ENCODE data around the gene FIGN.

The FIGN gene

DNA sequence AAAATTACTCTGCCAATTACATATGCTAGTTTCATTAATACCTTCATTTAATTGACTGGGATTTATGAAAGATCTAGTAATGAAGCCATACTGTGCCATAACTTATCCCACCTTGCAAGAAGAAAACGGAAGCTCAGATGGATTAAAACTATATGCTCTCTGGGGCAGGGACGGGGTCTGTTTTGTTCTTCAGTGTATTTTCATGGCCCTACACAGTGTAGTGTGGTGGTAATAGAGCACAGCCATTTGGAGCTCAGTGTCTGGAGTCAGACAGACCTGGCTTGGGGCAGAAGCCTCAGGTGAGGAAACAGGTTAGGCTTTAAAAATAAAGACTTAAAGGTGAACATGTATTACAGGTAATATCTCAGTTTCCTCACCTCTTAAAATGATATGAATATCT is 62.3 kb downstream of the FIGN start:
- no peaks in the 10 kb centered on the region for H3K36me3 Mint-ChIP-seq (ENCODE audit: low read depth)

DNA sequence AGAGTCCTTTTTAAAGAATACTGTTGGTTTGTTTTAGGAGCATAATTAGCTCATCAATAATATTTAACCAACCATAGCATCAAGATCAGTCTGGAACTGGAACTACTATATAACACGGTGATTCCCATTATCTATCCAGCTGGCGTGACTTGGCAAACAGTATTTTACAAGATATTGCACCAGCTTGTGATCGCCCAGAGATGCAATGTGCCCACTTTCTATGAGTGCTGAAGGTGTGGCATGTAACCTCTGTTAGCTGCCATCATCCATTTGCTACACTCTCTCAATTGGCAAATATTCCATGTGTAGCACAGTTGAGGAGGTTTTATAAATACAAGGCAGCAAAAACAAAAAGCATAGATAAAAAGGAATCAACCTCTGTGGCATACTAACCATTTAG is 64.9 kb downstream of the FIGN start:
- H3K4me1 Mint-ChIP-seq (ENCODE audit: low read depth), result no peaks in the 10 kb centered on the region
- no peaks in the 10 kb centered on the region for H3K36me3 Mint-ChIP-seq (ENCODE audit: low read depth)
- H3K27ac Mint-ChIP-seq, result no peak overlapping the region
- H3K4me3 Mint-ChIP-seq, result no peak overlapping the region
- no peaks in the 10 kb centered on the region for H3K27me3 Mint-ChIP-seq
- DNase-seq, result no peak
- no peaks in the 10 kb centered on the region for H3K9me3 Mint-ChIP-seq

More for the DNA sequence above, 62.3 kb downstream of the FIGN start:
- H3K27me3 Mint-ChIP-seq, result no peaks in the 10 kb centered on the region
- H3K4me3 Mint-ChIP-seq, result no peak overlapping the region
- no peak overlapping the region for H3K27ac Mint-ChIP-seq
- no peak for DNase-seq
- H3K9me3 Mint-ChIP-seq, result no peaks in the 10 kb centered on the region
- no peaks in the 10 kb centered on the region for H3K4me1 Mint-ChIP-seq (ENCODE audit: low read depth)

- Mint-ChIP-seq H3K27ac (no peak overlapping the region), H3K4me3 (no peak overlapping the region), H3K36me3 (ENCODE audit: low read depth) (no peaks in the 10 kb centered on the region), H3K27me3 (no peaks in the 10 kb centered on the region), H3K4me1 (ENCODE audit: low read depth) (no peaks in the 10 kb centered on the region), H3K9me3 (no peaks in the 10 kb centered on the region)
- no peak for DNase-seq
Observed at GRCh38 chr2:163669506-163669905, 66.3 kb downstream of the FIGN start.

- Mint-ChIP-seq H3K27ac (no peak overlapping the region), H3K4me3 (no peak overlapping the region), H3K27me3 (no peaks in the 10 kb centered on the region), H3K36me3 (ENCODE audit: low read depth) (no peaks in the 10 kb centered on the region), H3K4me1 (ENCODE audit: low read depth) (no peaks in the 10 kb centered on the region), H3K9me3 (peaks cover 3% of the 10 kb centered on the region)
- no peak for DNase-seq
Observed at GRCh38 chr2:163667064-163667887, 68.5 kb downstream of the FIGN start.

- no peaks in the 10 kb centered on the region for H3K27me3 Mint-ChIP-seq
- no peaks in the 10 kb centered on the region for H3K36me3 Mint-ChIP-seq (ENCODE audit: low read depth)
- no peaks in the 10 kb centered on the region for H3K4me1 Mint-ChIP-seq (ENCODE audit: low read depth)
- H3K4me3 Mint-ChIP-seq, result no peak overlapping the region
- H3K27ac Mint-ChIP-seq, result no peak overlapping the region
- DNase-seq, result no peak
- peaks cover 9% of the 10 kb centered on the region for H3K9me3 Mint-ChIP-seq
Observed at GRCh38 chr2:163665817-163666216, 70.0 kb downstream of the FIGN start.

DNA sequence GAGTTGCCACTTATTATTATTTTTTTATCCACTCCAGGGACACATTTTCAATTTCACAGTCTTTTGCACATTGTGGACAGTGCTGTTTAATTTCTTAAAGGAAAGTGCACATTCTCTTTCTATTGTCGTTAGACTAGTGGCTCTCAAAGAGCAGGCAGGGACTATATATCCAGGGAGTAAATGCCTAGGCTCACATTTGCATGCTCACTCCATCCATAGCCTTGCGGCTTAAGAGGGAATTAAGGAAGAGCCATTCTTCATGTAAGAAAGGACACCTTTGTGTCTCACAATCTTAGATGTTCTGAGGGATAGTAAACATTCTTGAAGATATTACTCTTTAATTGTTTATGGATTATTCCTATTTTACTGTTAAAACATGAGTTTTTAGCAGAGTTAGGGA is 70.8 kb downstream of the FIGN start:
- Mint-ChIP-seq H3K4me3 (no peak overlapping the region), H3K36me3 (ENCODE audit: low read depth) (no peaks in the 10 kb centered on the region), H3K9me3 (peaks cover 12% of the 10 kb centered on the region), H3K4me1 (ENCODE audit: low read depth) (no peaks in the 10 kb centered on the region), H3K27me3 (no peaks in the 10 kb centered on the region), H3K27ac (no peak overlapping the region)
- DNase-seq, result no peak

- DNase-seq, result no peak
- Mint-ChIP-seq H3K27ac (no peak overlapping the region), H3K4me3 (no peak overlapping the region), H3K9me3 (peaks cover 12% of the 10 kb centered on the region), H3K4me1 (ENCODE audit: low read depth) (no peaks in the 10 kb centered on the region), H3K27me3 (no peaks in the 10 kb centered on the region), H3K36me3 (ENCODE audit: low read depth) (no peaks in the 10 kb centered on the region)
Observed at GRCh38 chr2:163664610-163665009, 71.2 kb downstream of the FIGN start.

- H3K27me3 Mint-ChIP-seq, result no peaks in the 10 kb centered on the region
- H3K36me3 Mint-ChIP-seq (ENCODE audit: low read depth), result no peaks in the 10 kb centered on the region
- no peaks in the 10 kb centered on the region for H3K4me1 Mint-ChIP-seq (ENCODE audit: low read depth)
- H3K4me3 Mint-ChIP-seq, result no peak overlapping the region
- H3K27ac Mint-ChIP-seq, result no peak overlapping the region
- DNase-seq, result no peak
- H3K9me3 Mint-ChIP-seq, result peaks cover 14% of the 10 kb centered on the region
Observed at GRCh38 chr2:163662141-163662780, 73.5 kb downstream of the FIGN start.

- H3K9me3 Mint-ChIP-seq, result peaks cover 18% of the 10 kb centered on the region
- no peak overlapping the region for H3K4me3 Mint-ChIP-seq
- DNase-seq, result no peak
- H3K36me3 Mint-ChIP-seq (ENCODE audit: low read depth), result no peaks in the 10 kb centered on the region
- H3K27me3 Mint-ChIP-seq, result no peaks in the 10 kb centered on the region
- no peak overlapping the region for H3K27ac Mint-ChIP-seq
- no peaks in the 10 kb centered on the region for H3K4me1 Mint-ChIP-seq (ENCODE audit: low read depth)
Observed at GRCh38 chr2:163659224-163659623, 76.6 kb downstream of the FIGN start.

GRCh38 chr2:163658556-163658955 is 77.3 kb downstream of the FIGN start:
- no peak overlapping the region for H3K27ac Mint-ChIP-seq
- H3K36me3 Mint-ChIP-seq (ENCODE audit: low read depth), result no peaks in the 10 kb centered on the region
- H3K4me3 Mint-ChIP-seq, result no peak overlapping the region
- no peak for DNase-seq
- H3K27me3 Mint-ChIP-seq, result no peaks in the 10 kb centered on the region
- no peaks in the 10 kb centered on the region for H3K4me1 Mint-ChIP-seq (ENCODE audit: low read depth)
- H3K9me3 Mint-ChIP-seq, result peaks cover 15% of the 10 kb centered on the region

- Mint-ChIP-seq H3K9me3 (peaks cover 15% of the 10 kb centered on the region), H3K36me3 (ENCODE audit: low read depth) (no peaks in the 10 kb centered on the region), H3K4me1 (ENCODE audit: low read depth) (no peaks in the 10 kb centered on the region), H3K27me3 (no peaks in the 10 kb centered on the region), H3K27ac (no peak overlapping the region), H3K4me3 (no peak overlapping the region)
- DNase-seq, result no peak
Observed at GRCh38 chr2:163657281-163657656, 78.5 kb downstream of the FIGN start.

DNA sequence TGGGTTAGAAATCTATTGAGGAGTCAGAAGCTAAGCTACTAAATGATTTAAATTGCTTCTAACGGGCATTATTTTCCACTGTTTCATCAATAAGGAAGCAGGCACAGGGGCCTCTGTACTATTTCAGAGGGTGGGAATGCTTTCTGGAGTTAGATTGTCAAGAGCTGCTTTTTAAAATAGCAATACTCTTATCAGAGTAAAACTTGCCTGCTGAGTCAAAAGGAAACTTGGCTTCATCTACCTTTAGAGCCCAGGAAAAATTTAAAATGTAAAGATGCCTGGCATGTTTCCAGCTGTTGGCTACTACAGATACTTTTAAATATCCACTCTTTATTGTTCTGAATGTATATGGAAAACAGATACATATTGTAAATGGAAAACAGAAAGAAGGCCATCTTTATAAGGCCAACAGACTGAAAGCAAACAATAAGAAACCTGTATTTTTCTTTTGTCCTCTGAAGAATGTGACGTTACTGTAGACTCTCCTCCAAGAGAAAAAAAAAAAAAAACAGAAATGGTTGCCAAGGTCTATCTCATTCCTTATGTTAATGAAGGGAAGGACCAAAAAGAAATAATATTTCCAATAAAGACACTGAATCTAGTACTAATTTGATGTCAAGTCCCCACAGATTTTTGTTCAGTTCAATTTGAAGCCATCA is 79.1 kb downstream of the FIGN start:
- no peak overlapping the region for H3K4me3 Mint-ChIP-seq
- H3K27ac Mint-ChIP-seq, result no peak overlapping the region
- no peaks in the 10 kb centered on the region for H3K27me3 Mint-ChIP-seq
- H3K4me1 Mint-ChIP-seq (ENCODE audit: low read depth), result no peaks in the 10 kb centered on the region
- no peak for DNase-seq
- peaks cover 11% of the 10 kb centered on the region for H3K9me3 Mint-ChIP-seq
- H3K36me3 Mint-ChIP-seq (ENCODE audit: low read depth), result no peaks in the 10 kb centered on the region

DNA sequence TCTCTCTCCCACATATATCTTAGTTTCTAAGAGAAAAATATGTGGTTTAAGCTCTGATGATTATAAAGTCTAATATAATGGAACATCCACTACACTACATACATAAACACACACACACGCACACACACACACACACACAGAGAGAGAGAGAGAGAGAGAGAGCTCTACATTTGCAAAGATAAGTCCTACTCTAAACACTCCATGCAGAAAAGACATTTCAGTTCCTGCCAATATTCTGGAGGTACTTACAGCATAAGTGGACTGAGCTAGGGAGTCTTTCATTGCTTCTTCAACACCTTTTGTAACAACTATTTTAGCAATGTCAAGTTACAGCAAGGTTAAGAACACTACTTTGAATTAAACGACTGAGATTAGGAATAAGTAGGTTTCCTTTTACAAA is 80.1 kb downstream of the FIGN start:
- Mint-ChIP-seq H3K36me3 (ENCODE audit: low read depth) (no peaks in the 10 kb centered on the region), H3K9me3 (peaks cover 9% of the 10 kb centered on the region), H3K4me3 (no peak overlapping the region), H3K4me1 (ENCODE audit: low read depth) (no peaks in the 10 kb centered on the region), H3K27me3 (no peaks in the 10 kb centered on the region), H3K27ac (no peak overlapping the region)
- DNase-seq, result no peak

GRCh38 chr2:163652751-163653150 is 83.1 kb downstream of the FIGN start:
- Mint-ChIP-seq H3K4me1 (ENCODE audit: low read depth) (no peaks in the 10 kb centered on the region), H3K9me3 (peaks cover 5% of the 10 kb centered on the region), H3K27me3 (no peaks in the 10 kb centered on the region), H3K4me3 (no peak overlapping the region), H3K36me3 (ENCODE audit: low read depth) (no peaks in the 10 kb centered on the region), H3K27ac (no peak overlapping the region)
- no peak for DNase-seq

DNA sequence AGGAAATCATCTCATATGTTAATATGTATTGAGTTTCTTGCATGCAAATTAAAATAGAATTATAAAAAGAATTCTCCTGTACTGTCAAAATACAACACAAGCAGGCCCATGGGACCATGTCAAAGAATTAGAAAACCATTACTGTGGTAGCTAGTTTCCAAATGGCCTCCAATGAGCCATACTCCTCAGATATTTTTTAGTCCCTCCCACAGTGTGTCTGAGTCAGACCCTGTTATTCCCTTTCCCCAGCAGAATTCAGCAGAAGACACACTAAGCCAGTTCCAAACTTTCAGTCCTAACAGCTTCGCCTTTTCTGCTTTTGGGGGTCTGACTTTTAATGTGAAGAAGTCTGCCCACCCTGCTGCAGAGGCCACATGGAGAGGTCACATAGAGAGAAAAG is 86.7 kb downstream of the FIGN start:
- Mint-ChIP-seq H3K36me3 (ENCODE audit: low read depth) (no peaks in the 10 kb centered on the region), H3K27me3 (no peaks in the 10 kb centered on the region), H3K9me3 (no peaks in the 10 kb centered on the region), H3K4me1 (ENCODE audit: low read depth) (no peaks in the 10 kb centered on the region), H3K4me3 (no peak overlapping the region), H3K27ac (no peak overlapping the region)
- DNase-seq, result no peak

Data from activated T-cell treated with anti-CD3 and anti-CD28 coated beads, Interleukin-2, amount 50 U/mL, for 24 hours (primary cell).